Fibroblast of mammary gland (primary cell): ENCODE results near the gene ALPP.
"Not testable (repeated sequence)": the region's sequence is repeated elsewhere in the genome, so short reads cannot be mapped to it uniquely, and the experiment has no call there.

Source experiments
- DNase-seq: peaks from one replicate; pipeline ENCODE4 v3.0.0-alpha.2; 2010; ENCODE audit warnings: low read depth
- H3K4me3 ChIP-seq: 2 replicates; pipeline ENCODE4 v1.5.1; 2011; ENCODE audit warnings: low read depth, mild to moderate bottlenecking, low read length, moderate library complexity; ENCODE audit not compliant: control insufficient read depth
- CTCF ChIP-seq: conservative IDR thresholded peaks from 2 replicates; pipeline ENCODE4 v1.5.1; 2011; ENCODE audit warnings: low read depth, low read length, inconsistent platforms; ENCODE audit not compliant: control insufficient read depth, insufficient read depth

Gene ALPP

GRCh38 chr2:232375164-232375563, 3.4 kb upstream of the ALPP start:
- DNase-seq: no peak
- H3K4me3 ChIP-seq: no peak overlapping the region
- TF ChIP-seq CTCF: no peak

DNA sequence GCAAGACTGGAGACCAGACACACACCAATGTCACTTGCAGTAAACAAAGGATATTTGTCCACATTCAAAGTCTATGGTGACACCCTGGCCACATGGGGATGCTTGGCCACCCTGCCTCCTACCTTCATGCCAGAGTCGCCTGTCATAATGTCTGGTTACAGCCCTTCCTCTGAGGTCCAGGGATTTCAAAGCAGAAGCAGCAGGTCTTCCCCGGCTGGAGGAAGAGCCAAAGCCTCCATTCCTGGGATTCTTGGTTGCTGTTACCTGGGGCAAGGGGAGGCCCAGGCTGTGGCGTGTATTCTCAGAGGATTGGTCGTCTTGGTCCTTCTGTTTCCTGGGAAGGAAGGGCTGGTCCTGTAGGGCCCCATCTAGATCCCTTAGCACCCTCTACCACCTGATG, 2.3 kb upstream of the ALPP start:
- no peak for TF ChIP-seq CTCF
- DNase-seq: no peak

DNA sequence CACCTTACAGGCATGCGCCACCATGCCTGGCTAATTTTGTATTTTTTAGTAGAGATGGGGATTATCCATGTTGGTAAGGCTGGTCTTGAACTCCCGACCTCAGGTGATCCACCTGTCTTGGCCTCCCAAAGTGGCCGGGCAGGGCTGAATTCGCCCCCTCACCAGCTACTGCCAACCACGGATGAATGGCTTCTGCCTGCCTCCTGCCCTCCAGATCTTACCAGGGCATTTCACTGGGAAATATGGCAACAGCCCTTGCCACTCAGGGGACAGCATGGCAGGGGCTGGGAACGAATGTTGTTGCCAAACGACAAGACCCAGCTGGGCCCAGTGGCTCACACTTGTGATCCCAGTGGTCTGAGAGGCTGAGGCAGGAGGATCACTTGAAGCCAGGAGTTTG, 1.8 kb upstream of the ALPP start:
- no peak overlapping the region for H3K4me3 ChIP-seq
- DNase-seq: no peak
- TF ChIP-seq CTCF: no peak

More for the DNA sequence above, 2.3 kb upstream of the ALPP start:
- H3K4me3 ChIP-seq: no peak overlapping the region

DNA sequence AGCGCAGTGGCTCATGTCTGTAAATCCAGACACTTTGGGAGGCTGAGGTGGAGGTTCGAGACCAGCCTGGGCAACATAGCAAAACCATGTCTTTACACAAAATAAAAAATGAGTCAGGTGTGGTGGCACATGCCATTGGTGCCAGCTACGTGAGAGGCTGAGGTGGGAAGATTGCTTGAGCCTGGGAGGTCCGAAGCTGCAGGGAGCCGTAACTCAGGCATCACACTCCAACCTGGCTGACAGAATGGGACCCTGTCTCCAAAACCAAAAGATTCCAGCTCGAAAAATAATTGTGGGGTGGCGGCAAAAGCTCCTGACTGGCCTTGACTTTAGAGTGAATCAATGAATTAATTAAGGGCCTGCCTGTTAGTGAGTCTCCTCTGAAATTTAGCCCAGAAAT, 1.2 kb upstream of the ALPP start:
- TF ChIP-seq CTCF: no peak
- DNase-seq: no peak
- no peak overlapping the region for H3K4me3 ChIP-seq

DNA sequence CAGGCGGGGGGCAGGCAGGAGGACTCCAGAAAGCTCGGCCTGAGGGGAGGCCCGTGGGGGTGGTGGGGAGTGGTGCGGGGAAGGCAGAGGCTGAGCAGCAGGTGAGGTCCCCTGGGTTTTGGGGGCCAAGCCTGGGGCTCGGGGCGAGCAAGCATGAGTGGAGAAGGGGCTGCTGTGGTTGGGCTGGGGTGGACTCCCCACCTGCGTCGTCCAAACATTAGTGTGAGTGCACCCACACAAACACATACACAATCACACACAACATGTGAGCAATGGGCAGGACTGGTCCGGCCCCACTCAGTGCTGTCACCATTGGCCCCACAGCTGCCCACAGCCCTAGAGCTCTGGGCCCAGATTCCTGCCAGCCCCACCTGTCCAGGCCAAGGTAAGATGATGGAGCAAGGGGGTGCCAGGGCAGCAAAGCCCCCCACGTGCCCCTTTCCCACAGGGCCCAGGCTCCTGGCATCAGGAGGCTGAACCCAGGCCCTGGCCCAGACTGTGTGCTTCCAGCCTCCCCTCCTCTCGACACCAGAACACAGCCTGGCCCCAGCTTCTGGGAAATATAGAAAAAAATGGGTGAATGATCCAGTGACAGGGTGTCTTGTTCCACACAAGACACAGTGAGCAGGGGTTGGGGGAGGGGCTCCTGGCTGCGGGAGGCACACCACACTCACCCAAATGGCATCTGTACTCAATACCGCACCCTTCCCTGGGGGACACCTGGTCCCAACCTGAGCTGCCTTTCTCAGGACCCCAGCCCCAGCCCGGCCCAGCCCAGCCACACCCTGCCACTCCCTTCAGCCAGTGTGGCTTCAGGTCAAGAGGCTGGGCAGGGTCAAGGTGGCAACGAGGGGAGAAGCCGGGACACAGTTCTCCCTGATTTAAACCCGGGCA, 463 bp upstream of the ALPP start:
- H3K4me3 ChIP-seq: no peak overlapping the region
- no peak for TF ChIP-seq CTCF
- no peak for DNase-seq

DNA sequence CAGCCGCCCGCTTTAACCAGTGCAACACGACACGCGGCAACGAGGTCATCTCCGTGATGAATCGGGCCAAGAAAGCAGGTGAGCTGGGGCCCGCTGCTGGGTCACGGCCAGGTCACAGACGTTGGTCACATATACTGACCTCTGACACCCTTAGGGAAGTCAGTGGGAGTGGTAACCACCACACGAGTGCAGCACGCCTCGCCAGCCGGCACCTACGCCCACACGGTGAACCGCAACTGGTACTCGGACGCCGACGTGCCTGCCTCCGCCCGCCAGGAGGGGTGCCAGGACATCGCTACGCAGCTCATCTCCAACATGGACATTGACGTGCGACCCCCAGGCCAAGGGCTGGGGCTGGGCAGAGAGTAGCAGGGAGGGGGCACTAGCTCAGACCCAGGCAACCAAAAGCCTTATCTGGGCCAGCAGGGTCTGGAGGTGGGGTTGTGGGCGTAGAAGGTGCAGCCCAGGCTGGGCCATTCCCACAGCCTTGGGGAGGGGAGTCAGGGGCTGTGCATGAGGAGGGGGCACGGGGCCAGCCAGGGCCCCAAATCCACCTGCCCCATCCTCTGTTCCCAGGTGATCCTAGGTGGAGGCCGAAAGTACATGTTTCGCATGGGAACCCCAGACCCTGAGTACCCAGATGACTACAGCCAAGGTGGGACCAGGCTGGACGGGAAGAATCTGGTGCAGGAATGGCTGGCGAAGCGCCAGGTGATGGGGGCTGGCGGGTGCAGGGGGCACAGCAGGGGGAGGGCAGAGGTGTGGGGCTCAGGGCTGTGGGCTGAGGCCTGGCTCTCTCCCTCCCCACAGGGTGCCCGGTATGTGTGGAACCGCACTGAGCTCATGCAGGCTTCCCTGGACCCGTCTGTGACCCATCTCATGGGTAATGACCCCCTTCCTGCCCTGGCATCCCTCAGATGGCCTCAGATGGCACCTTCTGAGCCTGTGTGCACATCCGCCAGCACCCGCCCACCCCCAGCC, 1.3 kb downstream of the ALPP start:
- not testable (repeated sequence) for H3K4me3 ChIP-seq, DNase-seq

DNA sequence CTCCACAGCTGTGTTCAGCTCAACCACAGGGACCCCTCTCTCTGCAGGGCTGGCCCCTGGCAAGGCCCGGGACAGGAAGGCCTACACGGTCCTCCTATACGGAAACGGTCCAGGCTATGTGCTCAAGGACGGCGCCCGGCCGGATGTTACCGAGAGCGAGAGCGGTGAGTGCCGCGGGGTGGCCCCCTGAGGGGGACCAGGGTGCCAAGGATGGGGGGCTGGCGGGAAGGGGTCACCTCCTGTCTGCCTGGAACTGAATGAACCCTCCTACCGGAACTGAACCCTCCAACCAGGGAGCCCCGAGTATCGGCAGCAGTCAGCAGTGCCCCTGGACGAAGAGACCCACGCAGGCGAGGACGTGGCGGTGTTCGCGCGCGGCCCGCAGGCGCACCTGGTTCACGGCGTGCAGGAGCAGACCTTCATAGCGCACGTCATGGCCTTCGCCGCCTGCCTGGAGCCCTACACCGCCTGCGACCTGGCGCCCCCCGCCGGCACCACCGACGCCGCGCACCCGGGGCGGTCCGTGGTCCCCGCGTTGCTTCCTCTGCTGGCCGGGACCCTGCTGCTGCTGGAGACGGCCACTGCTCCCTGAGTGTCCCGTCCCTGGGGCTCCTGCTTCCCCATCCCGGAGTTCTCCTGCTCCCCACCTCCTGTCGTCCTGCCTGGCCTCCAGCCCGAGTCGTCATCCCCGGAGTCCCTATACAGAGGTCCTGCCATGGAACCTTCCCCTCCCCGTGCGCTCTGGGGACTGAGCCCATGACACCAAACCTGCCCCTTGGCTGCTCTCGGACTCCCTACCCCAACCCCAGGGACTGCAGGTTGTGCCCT, 2.9 kb downstream of the ALPP start:
- DNase-seq, H3K4me3 ChIP-seq: not testable (repeated sequence)
